Activated CD8-positive, alpha-beta memory T cell treated with anti-CD3 and anti-CD28 coated beads for 36 hours (primary cell): ENCODE measurements around the gene PARN. TPM values are rescaled to one million over a fixed set of nuclear protein-coding genes. Genes with fewer than 3 reads are reported as not detected.
"Not testable (repeated sequence)": the region's sequence is repeated elsewhere in the genome, so short reads cannot be mapped to it uniquely, and the experiment has no call there.

Experiments
- CTCF ChIA-PET: fragments of 350-600 bp; sonication (Branson Sonifier 250); formaldehyde crosslinking; loops from one replicate; lab custom pipeline; 2021; ENCODE audit warnings: antibody characterized with exemption; lab: Charles Lee
- POLR2A ChIA-PET: fragments of 350-600 bp; sonication (Branson Sonifier 250); formaldehyde crosslinking; loops from one replicate; lab custom pipeline; 2021; ENCODE audit warnings: antibody characterized with exemption; lab: Charles Lee
- total RNA-seq, 2 experiments: library from RNA; stranded (reverse); gene quantifications; one replicate each; pipeline ENCODE4 v1.2.3, GENCODE V29; 2021

Gene PARN
- total RNA-seq, 2 experiments from 2014 or later = 47.3 to 49.1 TPM

DNA sequence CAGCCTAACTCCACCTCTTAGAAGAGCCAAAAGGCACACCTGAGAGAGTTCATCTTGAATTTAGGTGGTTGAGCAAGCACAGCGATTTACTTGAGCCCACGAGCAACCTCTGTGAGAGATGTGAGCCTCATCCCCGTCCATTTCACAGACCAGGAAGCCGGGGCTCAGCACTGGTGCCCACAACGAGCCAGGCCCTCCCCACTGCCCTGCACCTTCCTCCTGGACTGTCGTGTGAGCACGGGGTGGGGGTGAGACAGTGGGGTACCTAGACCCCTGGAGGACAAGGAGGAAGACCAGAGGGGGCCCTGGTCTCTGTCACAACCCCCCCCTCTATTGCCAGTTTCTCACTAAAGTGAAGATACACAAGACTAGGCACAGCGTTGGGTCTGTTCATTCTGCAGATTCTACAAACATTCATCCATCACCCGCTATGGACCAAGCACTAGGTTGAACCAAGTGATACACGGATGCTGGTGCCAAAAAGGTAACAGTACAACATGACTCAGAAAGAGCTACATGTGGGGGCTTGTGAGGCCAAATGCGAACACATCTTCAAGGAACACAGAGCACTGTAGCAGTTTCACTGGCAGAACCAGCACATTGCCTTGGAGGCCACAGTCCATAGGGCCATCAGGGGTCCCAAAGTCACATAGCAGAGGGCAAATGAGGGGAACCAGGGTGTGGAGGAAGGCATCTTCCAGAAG is 231.9 kb downstream of the PARN start:
- POLR2A ChIA-PET = no interaction called here
- CTCF ChIA-PET = no interaction called here

DNA sequence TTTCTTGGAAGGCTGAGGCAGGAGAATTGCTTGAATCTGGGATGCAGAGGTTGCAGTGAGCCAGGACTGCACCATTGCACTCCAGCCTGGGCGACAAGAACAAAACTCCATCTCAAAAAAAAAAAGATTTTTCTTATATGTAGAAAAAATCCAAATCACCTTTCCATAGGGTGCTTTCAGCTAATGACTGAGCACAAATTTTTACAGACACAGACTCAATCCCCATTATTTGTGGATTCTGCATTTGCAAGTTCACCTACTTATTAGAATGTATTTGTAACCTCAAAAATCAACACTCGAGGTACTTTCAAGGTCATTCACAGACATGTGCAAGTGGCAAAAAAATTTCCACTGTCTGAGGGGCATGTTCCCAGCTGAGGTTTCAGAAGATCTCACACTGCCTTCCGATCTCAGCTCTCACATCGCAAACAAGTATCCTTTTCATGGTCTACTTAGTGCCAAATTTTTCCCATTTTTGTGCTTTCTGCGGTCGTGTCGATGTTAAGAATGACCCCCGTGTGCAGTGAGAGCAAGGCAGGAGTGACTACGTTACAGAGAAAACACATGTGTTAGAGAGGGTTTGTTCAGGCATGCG is 234.3 kb downstream of the PARN start:
- POLR2A ChIA-PET, CTCF ChIA-PET: not testable (repeated sequence)

DNA sequence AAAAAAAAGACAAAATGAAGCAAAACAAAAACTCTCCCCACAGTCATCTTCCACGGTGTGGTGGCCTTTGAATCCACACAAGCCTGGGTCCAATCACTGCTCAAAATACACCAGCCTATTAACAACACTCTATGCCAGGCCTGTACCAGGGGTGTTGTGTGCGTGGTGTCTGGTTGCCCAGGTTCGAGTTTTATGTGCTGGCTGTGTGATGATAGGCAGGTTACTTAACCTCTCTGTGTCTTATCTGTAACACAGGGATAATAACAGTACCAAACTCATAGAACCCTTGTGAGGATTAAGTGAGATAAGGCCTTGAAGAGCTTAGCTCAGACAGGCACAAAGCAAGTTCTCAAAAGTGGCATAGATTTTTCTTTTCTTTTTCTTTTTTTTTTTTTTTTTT is 235.2 kb downstream of the PARN start:
- POLR2A ChIA-PET = no interaction called here
- CTCF ChIA-PET = no interaction called here

DNA sequence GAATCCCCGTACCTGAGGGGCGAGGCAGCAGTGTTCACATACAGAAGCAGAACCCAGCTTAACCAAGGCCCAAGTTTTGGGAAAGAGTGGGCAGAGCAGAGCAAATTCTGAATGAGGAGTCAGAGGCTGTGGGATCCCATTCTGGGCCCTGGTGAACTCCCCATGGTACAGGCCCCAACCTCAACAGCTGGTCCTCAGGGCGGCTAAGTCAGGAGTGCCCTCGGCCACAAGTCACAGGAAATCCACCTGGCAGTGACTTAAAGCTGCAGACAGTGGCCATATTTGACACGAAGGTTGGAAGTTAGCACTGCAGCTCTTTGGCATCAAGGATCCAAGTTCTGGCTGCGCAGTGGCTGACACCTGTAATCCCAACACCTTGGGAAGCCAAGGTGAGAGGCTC is 237.1 kb downstream of the PARN start:
- ChIA-PET POLR2A (no interaction called here), CTCF (no interaction called here)

GRCh38 chr16:14389359-14389758 is 240.7 kb downstream of the PARN start:
- POLR2A ChIA-PET = no interaction called here

DNA sequence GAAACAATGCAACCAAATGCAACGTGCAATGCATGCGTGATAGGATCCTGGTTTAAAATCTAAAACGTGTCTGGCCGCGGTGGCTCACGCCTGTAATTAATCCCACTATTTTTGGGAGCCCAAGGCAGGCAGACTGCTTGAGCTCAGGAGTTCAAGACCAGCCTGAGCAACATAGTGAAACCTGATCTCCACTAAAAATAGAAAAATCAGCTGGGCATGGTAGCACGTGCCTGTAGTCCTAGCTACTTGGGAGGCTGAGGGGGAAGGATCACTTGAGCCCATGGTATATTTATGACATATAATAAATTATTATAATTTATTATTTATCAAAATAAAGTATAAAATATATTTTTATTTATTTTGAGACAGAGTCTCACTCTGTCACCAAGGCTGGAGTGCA is 241.8 kb downstream of the PARN start:
- ChIA-PET POLR2A (no interaction called here), CTCF (no interaction called here)

More at GRCh38 chr16:14389359-14389758, 240.7 kb downstream of the PARN start:
- CTCF ChIA-PET = no interaction called here

GRCh38 chr16:14386115-14386514 is 243.9 kb downstream of the PARN start:
- ChIA-PET POLR2A (no interaction called here), CTCF (no interaction called here)

Other genes starting within 250 kb of the PARN start
- 10 to 100 TPM; 66.9 to 82.4 TPM for gene BFAR, start 2.7 kb upstream of the PARN start, total RNA-seq
- not detected for gene PLA2G10, start 64.0 kb upstream of the PARN start, total RNA-seq
- gene NPIPA3, start 73.2 kb upstream of the PARN start, total RNA-seq = 1 to 10 TPM in 1 of 2 experiments, under 1 TPM in 1; 0.82 to 1.7 TPM
- gene NPIPA2, start 112.3 kb upstream of the PARN start, total RNA-seq = 1 to 10 TPM in 1 of 2 experiments, not detected in 1; 1.2 TPM
- gene NOMO1, start 203.5 kb upstream of the PARN start, total RNA-seq = 10 to 100 TPM; 80.5 to 86.2 TPM